HG02938 (cell line): ENCODE data around the gene KCNIP2.

Experiments
- ATAC-seq: cut with Tn5 transposase; IDR thresholded peaks from one replicate; pipeline ENCODE4 v1.9.1; 2021; ENCODE audit warnings: mild to moderate bottlenecking, moderate library complexity; ENCODE audit not compliant: unreplicated experiment

KCNIP2 gene

GRCh38 chr10:101843032-101844021 is at the start of gene KCNIP2:
KCNIP2 (minus strand) TSS chr10:101843800; CDS start chr10:101843568, 232 bp downstream.
- ATAC-seq, result no peak

DNA sequence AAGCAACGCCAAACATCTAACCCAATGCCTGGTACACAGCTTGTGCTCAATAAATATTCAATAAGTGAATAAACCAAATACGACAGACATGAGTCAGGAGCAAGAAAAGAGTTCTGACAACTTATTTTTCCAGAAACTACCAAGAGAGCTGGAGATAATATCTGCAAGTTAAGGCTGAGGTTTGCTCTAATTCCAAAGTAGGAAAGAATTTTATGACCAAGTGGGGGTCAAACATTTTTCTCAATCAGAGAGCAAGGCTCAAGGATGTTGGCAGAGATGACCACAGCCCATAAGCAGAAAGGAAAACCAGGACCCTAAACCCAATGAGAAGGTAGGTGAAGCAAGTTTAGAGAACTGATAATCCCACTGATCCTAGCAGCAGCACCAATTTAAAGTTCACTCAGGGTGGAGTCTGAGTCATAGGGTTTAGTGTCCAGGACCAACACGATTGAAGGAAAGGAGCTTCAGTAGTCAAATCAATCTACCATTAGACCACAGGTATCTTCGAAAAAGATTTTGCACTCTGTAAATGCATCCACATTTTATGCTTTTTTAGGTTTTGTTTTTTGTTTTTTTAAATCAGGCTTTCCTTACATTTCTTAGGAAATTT is 49.3 kb upstream of the KCNIP2 start:
- no peak for ATAC-seq

- no peak for ATAC-seq
Measured at GRCh38 chr10:101889256-101890210, 45.9 kb upstream of the KCNIP2 start.

DNA sequence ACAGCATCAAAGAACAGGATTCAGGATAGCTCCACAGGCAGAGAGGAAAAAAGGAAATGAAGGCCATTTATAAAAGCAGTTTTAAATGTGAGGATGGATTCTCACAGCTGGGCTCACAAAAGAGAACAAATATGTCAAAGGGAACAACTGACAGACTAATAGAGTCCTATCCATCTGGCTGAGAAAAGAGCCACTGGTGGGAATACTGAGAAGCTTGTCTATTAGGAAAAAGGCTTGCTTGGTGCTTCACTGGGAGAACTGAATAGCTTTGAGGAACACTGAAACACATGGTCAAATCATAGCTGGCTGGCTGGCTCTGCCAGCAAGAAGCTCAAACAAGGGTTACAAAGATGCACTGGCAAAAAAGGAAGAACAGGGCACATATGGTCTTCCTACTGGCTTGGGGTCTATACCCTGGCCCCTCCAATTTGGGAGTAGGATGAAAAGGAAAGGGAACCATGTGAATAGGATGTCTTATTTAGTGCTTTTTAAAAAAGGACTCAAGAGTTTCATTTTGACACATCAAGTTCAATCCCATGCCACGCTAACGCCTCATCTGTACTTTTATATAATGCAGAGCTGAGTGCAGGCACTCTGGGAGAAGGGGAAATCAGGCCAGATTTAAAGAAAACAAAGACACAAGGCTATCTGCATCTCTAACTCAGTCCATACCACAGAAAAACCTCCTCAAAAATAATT is 44.8 kb upstream of the KCNIP2 start:
- ATAC-seq, result no peak

GRCh38 chr10:101887775-101888174 is 44.2 kb upstream of the KCNIP2 start:
- no peak for ATAC-seq

- no peak for ATAC-seq
Measured at GRCh38 chr10:101886521-101887312, 43.1 kb upstream of the KCNIP2 start.

GRCh38 chr10:101881036-101881774 is 37.6 kb upstream of the KCNIP2 start:
- ATAC-seq, result no peak

DNA sequence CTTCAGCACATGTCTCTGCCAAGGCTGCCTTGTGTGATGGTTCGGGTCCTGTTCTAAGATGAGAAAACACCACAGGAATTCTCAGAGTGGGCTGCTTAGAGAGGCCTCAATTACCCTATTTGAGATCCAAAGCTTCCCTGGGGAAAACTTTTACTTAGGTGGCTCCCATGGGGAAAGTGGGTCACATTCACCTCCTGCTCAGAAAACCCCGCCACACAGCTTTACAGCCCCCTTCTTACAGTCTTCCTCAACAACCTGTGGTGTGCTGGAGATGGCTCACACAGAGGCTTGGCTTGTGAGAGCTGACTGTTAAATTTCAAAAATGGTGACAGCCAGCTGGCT is 36.6 kb upstream of the KCNIP2 start:
- no peak for ATAC-seq

DNA sequence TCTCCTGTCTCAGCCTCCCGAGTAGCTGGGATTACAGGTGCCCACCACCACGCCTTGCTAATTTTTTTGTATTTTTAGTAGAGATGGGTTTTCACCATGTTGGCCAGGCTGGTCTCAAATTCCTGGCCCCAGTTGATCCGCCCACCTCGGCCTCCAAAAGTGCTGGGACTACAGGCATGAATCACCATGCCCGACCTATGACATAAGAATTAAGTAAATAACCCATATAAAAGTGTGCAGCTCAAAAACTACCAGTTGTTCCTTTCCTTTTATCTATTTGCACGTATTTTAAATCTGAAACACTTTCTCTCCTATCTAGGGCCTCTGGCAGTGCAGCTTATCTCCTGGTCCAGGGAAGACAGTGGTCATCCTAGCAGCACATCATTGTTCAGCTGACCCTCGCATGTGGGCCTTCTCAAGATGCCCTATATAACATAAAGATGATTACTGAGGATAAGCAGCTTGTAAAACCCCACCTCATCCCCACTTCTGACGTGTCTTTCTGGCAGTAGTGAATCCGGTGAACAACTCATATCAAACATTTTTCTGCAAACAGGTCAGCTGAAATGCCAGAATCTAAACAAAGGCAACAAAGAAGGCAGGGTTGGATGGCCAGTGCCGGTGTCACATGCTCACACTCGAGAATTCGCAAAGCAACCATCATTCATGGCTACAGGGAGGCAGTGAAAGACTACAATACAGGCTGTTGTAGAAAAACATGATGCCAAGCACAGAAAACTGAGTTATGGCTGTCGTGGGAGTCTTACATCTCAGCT is 36.0 kb upstream of the KCNIP2 start:
- ATAC-seq, result no peak

- ATAC-seq, result no peak
Measured at GRCh38 chr10:101878869-101879268, 35.3 kb upstream of the KCNIP2 start.

- no peak for ATAC-seq
Measured at GRCh38 chr10:101875068-101875688, 31.6 kb upstream of the KCNIP2 start.

GRCh38 chr10:101874252-101874651 is 30.7 kb upstream of the KCNIP2 start:
- no peak for ATAC-seq

- ATAC-seq, result no peak
Measured at GRCh38 chr10:101867931-101868330, 24.3 kb upstream of the KCNIP2 start.

DNA sequence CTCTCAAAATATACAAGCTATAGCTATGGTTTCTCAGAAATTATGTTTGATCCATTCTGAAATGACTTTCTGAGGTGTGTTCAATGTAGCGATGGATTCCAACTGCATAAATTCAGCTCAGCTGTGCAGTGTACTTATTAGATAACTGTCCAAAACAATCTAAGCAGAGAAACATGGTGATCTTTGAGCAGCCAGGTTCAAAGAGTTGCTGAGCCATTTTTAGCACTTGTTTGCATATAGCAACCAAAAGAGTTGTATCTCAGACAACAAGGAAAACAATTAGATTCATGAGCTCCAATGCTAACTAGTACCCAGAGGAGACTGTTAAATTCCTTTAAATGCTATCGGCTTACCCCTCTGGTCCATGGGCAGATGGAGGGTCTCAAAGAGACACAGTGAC is 15.9 kb upstream of the KCNIP2 start:
- no peak for ATAC-seq

DNA sequence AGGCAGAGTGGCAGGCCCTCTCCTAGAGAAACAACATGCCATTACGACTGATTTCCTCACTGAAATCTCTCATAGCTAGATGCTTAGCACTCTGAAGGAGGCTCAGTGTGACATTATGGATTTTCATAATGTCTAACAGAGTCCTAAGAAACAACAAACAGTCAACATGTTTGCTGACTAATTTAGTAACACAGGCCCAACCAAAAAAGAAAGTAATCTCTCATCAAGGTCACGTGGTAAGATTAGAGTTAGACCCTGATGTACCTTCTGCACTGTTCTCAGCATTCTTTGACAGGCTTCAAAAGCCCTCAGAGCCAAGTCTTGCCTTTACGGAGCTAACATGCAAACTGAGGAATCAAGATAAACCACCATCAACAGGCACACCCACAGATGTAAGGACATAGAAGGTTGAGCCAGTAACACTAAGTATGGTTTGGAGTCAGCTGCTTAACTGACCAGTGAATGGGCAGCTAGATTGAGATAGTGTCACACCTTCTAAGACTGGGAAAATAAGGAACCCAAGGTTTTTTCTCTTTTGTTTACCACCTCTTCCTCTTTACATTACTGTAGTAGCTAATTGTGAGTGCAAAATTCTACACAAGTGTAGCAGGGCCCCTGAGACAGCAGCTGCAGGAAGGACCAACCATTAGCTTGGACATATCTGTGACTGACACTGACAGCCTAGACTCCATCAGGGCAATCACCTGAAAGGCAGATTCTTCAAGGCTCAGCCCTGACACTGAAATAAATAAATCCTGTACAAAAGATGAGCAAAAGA is 15.3 kb upstream of the KCNIP2 start:
- peak; percentile 87 for ATAC-seq

DNA sequence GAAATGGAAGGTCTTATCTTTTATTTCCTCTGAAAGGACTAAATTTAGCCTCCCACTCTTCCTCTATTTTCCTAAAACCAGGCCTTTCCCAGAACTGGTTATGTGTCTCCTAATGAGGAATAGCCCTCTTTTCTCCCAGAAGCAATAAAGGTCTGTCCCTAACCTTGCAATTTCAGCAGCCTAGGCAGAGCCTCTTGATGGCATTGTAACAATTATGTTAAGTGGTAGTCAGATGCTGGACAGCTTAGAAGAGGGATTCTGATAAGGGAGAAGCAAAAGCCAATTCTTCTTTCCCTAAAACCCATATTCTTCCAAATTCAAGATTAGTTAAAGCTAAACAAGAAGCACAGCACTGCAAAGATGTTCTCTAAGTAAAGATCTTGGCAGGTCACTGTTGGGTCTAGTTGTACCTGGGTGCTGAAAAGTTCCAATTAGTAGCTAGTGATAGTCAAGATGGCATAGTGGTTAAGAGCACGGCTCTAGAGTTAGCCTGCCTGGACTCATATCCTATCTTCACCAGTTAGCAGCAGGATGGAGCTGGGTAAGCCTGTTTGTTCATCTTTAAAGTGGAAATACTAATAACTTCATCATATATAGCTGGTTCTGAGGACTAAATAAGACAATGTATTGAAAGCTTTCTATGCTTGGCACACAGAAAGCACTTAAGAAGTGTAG is 14.3 kb upstream of the KCNIP2 start:
- ATAC-seq, result no peak

GRCh38 chr10:101856626-101857025 is 13.0 kb upstream of the KCNIP2 start:
- ATAC-seq, result no peak
